LNCAP (cell line): ENCODE data around the gene AGBL1.

Source experiments
- TF ChIP-seq, protein P1 (sequence below): fragments of 450-650 bp; IDR thresholded peaks from 2 replicates; pipeline ENCODE4 v1.5.1; 2017; ENCODE audit warnings: mild to moderate bottlenecking

Gene AGBL1

GRCh38 chr15:86609275-86609674 lies 529.6 kb downstream of the AGBL1 start:
- TF ChIP-seq, protein P1, sequence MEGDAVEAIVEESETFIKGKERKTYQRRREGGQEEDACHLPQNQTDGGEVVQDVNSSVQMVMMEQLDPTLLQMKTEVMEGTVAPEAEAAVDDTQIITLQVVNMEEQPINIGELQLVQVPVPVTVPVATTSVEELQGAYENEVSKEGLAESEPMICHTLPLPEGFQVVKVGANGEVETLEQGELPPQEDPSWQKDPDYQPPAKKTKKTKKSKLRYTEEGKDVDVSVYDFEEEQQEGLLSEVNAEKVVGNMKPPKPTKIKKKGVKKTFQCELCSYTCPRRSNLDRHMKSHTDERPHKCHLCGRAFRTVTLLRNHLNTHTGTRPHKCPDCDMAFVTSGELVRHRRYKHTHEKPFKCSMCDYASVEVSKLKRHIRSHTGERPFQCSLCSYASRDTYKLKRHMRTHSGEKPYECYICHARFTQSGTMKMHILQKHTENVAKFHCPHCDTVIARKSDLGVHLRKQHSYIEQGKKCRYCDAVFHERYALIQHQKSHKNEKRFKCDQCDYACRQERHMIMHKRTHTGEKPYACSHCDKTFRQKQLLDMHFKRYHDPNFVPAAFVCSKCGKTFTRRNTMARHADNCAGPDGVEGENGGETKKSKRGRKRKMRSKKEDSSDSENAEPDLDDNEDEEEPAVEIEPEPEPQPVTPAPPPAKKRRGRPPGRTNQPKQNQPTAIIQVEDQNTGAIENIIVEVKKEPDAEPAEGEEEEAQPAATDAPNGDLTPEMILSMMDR, result no peak

DNA sequence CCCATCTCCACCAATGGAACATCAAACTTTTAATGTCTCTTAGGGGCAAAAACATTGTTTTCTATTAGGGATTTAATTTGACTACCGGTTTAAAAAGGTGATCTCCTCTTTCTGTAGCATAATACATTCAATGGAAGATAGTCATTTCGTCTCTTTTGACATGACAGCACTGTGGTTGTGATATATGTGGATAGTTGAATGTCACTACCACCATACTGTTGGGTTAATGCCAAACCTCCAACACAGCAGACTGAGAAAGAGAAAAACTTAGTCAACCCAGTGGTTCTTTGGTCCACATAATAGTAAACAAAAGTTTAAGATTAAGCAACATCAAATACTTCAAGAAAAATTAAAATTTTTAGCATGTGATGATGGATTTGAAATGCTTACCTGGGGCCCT lies 530.4 kb downstream of the AGBL1 start:
- TF ChIP-seq, protein P1, result no peak

GRCh38 chr15:86611417-86612040 lies 531.9 kb downstream of the AGBL1 start:
- TF ChIP-seq, protein P1, result no peak

DNA sequence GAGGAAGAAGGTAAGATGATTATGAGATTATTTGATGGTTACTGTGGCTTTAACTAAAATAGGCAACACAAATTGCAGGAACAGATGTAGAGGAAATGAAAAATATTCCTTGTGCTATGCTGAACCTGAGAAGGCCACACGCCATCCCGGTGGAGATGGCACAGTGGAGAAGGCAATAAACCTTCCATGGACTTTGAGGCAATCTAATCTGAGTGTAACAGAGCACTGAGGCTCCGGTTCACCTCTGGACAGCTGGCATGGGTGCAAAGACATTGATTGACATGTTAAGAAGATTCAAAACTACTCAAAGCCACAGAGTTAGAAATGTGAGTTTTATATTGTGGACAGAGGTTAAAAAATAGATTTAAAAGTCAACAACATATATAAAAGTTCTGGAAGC lies 535.7 kb downstream of the AGBL1 start:
- TF ChIP-seq, protein P1, result no peak

GRCh38 chr15:86615816-86616215 lies 536.1 kb downstream of the AGBL1 start:
- TF ChIP-seq, protein P1, result no peak

DNA sequence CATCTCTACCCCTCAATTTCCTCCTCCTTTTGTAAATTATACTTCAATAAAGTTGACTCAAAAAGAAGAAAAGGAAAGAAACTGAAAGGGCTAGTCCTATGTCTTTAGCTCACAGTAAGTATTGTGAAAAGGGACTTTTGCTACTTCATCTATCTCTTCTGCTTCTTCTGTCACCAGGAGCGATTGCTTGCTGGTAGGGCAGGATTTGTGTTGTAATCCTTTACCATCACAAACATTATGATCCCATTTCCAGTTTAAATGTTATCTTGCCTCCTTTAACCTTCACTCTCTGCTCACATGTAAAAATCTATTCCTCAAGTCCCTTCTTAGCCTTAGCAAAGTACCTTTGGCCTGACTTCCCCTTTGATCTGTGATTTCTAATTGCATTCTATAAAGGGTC lies 537.1 kb downstream of the AGBL1 start:
- TF ChIP-seq, protein P1, result no peak

- TF ChIP-seq, protein P1, result no peak
These were observed 540.5 kb downstream of the AGBL1 start for GRCh38 chr15:86620157-86620556.
